K562 (cell line): ENCODE results near the gene RPS6KA4. TPM values are rescaled to one million over a fixed set of nuclear protein-coding genes. Genes with fewer than 3 reads are reported as not detected.
A peak's percentile ranks its signal among the peaks of the same experiment; 100 is the strongest.

Experiments
- CBX3 ChIP-seq, 2 experiments: IDR thresholded peaks; 1 replicate in 1 of 2; 2 replicates in 1 of 2; pipeline ENCODE4 v1.6.1; 2012; ENCODE audit warnings: inconsistent platforms in 2 of 2, low read length in 2 of 2, borderline replicate concordance in 1 of 2, control low read depth in 1 of 2
- FOXP1 ChIP-seq: sonication (generic); formaldehyde crosslinking; IDR thresholded peaks from 2 replicates; pipeline ENCODE4 v1.8.0; 2022; ENCODE audit warnings: mild to moderate bottlenecking, missing genetic modification reagents
- HDAC1 ChIP-seq, 2 experiments: fragments of 450-650 bp; IDR thresholded peaks; 2 replicates each; pipeline ENCODE4 v1.6.1; 2016 to 2017; ENCODE audit warnings: inconsistent platforms in 1 of 2, mild to moderate bottlenecking in 1 of 2, moderate library complexity in 1 of 2
- HDAC2 ChIP-seq: fragments of 450-650 bp; IDR thresholded peaks from 2 replicates; pipeline ENCODE4 v1.6.1; 2016; ENCODE audit warnings: mild to moderate bottlenecking
- HDAC6 ChIP-seq: IDR thresholded peaks from 2 replicates; pipeline ENCODE4 v1.6.1; 2012; ENCODE audit warnings: low read depth, mild to moderate bottlenecking, control low read depth, inconsistent platforms, low read length, moderate library complexity
- MCM2 ChIP-seq: fragments of 450-650 bp; IDR thresholded peaks from 2 replicates; pipeline ENCODE4 v1.6.1; 2017; ENCODE audit warnings: low read depth, mild to moderate bottlenecking
- MCM3 ChIP-seq: fragments of 450-650 bp; IDR thresholded peaks from 2 replicates; pipeline ENCODE4 v1.6.1; 2016
- NFRKB ChIP-seq: fragments of 450-650 bp; IDR thresholded peaks from 2 replicates; pipeline ENCODE4 v1.6.1; 2016; ENCODE audit warnings: low read depth
- PML ChIP-seq: IDR thresholded peaks from 2 replicates; pipeline ENCODE4 v1.6.1; 2012; ENCODE audit warnings: low read length, inconsistent platforms
- POLR3A ChIP-seq: IDR thresholded peaks from 2 replicates; pipeline ENCODE4 v1.6.1; 2011; ENCODE audit warnings: borderline replicate concordance, mild to moderate bottlenecking, moderate library complexity; ENCODE audit not compliant: insufficient read length, insufficient read depth; ENCODE audit errors: extremely low read depth
- PRDM10 ChIP-seq: fragments of 450-650 bp; IDR thresholded peaks from 2 replicates; pipeline ENCODE4 v1.6.1; 2018; ENCODE audit not compliant: partially characterized antibody
- RBM39 ChIP-seq: fragments of 200-400 bp; formaldehyde crosslinking; optimal IDR thresholded peaks from 2 replicates; pipeline ENCODE3; 2018; ENCODE audit warnings: low read depth, low read length
- RFX1 ChIP-seq: fragments of 450-650 bp; IDR thresholded peaks from 2 replicates; pipeline ENCODE4 v1.6.1; 2016; ENCODE audit warnings: mild to moderate bottlenecking, moderate library complexity
- TAF1 ChIP-seq: IDR thresholded peaks from 2 replicates; pipeline ENCODE4 v1.6.1; 2011; ENCODE audit warnings: mild to moderate bottlenecking, low read length, moderate library complexity; ENCODE audit not compliant: insufficient read depth, control insufficient read depth, severe bottlenecking; ENCODE audit errors: extremely low read depth
- ZFP91 ChIP-seq: sonication (generic); formaldehyde crosslinking; IDR thresholded peaks from 2 replicates; pipeline ENCODE4 v1.8.0; 2022; ENCODE audit warnings: mild to moderate bottlenecking, missing genetic modification reagents
- ZMIZ1 ChIP-seq, 2 experiments: fragments of 150-350 bp in 1 of 2; IDR thresholded peaks; 2 replicates each; pipeline ENCODE4 v1.6.1; 2012 to 2016; ENCODE audit warnings: low read depth in 2 of 2, low read length in 2 of 2, mild to moderate bottlenecking in 1 of 2, moderate library complexity in 1 of 2
- ZNF232 ChIP-seq: sonication (generic); formaldehyde crosslinking; IDR thresholded peaks from 2 replicates; pipeline ENCODE4 v1.8.0; 2022; ENCODE audit warnings: mild to moderate bottlenecking, missing genetic modification reagents
- ZNF24 ChIP-seq: fragments of 450-650 bp; IDR thresholded peaks from 2 replicates; pipeline ENCODE4 v1.6.1; 2016
- ZNF79 ChIP-seq: fragments of 250-450 bp; sonication (Bioruptor Pico); IDR thresholded peaks from 2 replicates; pipeline ENCODE4 v1.4.0; 2020; ENCODE audit warnings: low read depth, mild to moderate bottlenecking, moderate library complexity
- polyA plus RNA-seq, 8 experiments: library from polyadenylated mRNA; depleted of rRNA in 4 of 8; stranded (reverse) in 5 of 8; unstranded in 3 of 8; fragments of >200 nt; fragmentation: Nextera tagmentation in 2 of 8; fragmentation: Illumina TruSeq in 1 of 8; extraction: Ambion mirVana in 2 of 8; extraction: Trizol in 1 of 8; gene quantifications; 2 replicates each; pipeline versions ENCODE4 v1.2.1 to v1.2.3, GENCODE V29; 2011 to 2014; ENCODE audit warnings: inconsistent platforms in 1 of 8, missing spikeins in 1 of 8
- total RNA-seq, 7 experiments: library from RNA; depleted of rRNA in 6 of 7; stranded (reverse); fragments of >200 nt in 6 of 7; fragmentation: Illumina TruSeq in 2 of 7; extraction: Trizol in 2 of 7; gene quantifications; 2 replicates each; pipeline versions ENCODE4 v1.2.1 to v1.2.3, GENCODE V29; 2011 to 2021; ENCODE audit warnings: low replicate concordance in 1 of 7

Gene RPS6KA4
- total and polyA plus RNA-seq, 9 of the 15 experiments (the other 6 are each of a cell fraction or from before 2014, with no cell fraction given) = 0.15 to 23.8 (median 9.8) TPM

DNA sequence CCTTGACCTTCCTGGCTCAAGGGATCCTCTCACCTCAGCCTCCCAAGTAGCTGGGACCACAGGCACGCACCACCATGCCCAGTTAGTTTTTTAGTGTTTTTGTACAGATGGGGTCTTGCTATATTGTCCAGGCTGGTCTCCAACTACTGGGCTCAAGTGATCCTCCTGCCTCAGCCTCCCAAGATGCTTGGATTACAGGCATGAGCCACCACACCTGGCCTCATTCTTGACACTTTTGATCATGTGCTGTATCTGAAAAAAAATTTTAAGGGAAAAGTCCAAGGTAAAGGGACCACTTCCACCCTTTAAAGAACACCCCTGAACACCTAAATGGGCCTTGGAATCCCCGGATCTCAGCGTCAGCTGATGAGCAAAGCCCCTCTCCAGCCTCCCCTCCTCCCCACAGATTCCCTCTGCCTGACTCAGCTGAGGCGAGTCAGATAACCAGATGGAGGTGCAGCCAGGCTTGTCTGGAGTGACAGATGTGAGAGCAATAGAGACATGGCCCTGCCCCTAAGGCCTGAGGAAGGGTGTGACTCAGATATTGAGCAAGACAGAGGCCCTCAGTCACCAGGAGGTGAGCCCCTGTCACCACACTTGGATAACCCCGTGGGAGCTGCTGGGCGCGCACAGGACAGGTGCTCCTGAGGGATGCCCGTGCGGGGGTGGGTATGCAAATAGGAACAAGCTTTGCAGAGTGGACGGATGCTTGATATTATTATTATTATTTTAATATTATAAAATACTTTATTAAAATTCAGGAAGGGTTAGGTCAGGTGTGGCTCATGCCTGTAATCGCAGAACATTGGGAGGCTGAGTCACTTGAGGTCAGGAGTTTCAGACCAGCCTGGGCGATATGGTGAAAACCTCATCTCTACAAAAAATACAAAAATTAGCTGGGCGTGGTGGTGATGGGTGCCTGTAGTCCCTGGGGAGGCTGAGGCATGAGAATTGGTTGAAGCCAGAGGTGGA lies 23.9 kb upstream of the RPS6KA4 start (continued):
- 0 out of 2 replicates have a peak, but pooled peaks have one; percentile 23 for TF ChIP-seq ZFP91 (CRISPR knock-in tag)
- TF ChIP-seq TAF1 = peak; percentile 60
- TF ChIP-seq CBX3 (IDR thresholded peaks at IDR 0.05; ENCODE audit: borderline replicate concordance in 1 of 2, low read length in 2 of 2) = peak in 1 of 2 experiments; percentile 82; a peak in 1 of 3 replicates
- TF ChIP-seq ZNF232 (CRISPR knock-in tag) = no peak
- TF ChIP-seq NFRKB = no peak
- peak; percentile 70 for TF ChIP-seq PRDM10
- TF ChIP-seq ZMIZ1 (IDR thresholded peaks at IDR 0.05; ENCODE audit: low read depth in 2 of 2, low read length in 2 of 2) = peak in 1 of 2 experiments; percentile 96; a peak in 2 of 4 replicates
- TF ChIP-seq ZNF24 = peak; percentile 65; the same call in 1 of the 2 replicates
- peak; percentile 97 for TF ChIP-seq PML
- TF ChIP-seq POLR3A = no peak
- TF ChIP-seq HDAC1 (IDR thresholded peaks at IDR 0.05) = peak in 1 of 2 experiments; percentile 85; a peak in 2 of 4 replicates
- TF ChIP-seq MCM2 = no peak
- no peak for TF ChIP-seq MCM3
- TF ChIP-seq ZNF79 (CRISPR knock-in tag) = no peak
- no peak for TF ChIP-seq RFX1
- peak; percentile 56 for TF ChIP-seq RBM39
- TF ChIP-seq HDAC6 = no peak
- no peak for TF ChIP-seq FOXP1 (CRISPR knock-in tag)
- peak; percentile 95 for TF ChIP-seq HDAC2
